ENCODE results near the gene TMEM30B. TPM values are rescaled to one million over a fixed set of nuclear protein-coding genes. Genes with fewer than 3 reads are reported as not detected.
A peak's percentile ranks its signal among the peaks of the same experiment; 100 is the strongest.
"Not testable (repeated sequence)": the region's sequence is repeated elsewhere in the genome, so short reads cannot be mapped to it uniquely, and the experiment has no call there.

Gene TMEM30B
- total RNA-seq, 1 donor from 2014 or later: 0.36 TPM

GRCh38 chr14:61320806-61321384 lies 39.8 kb upstream of the TMEM30B start:
- Histone ChIP-seq H3K4me3 (ENCODE audit: insufficient read depth, low read depth, low read length) (peak overlapping the region; percentile 55), H4K20me1 (ENCODE audit: insufficient read depth, low read length) (no peaks in the 10 kb centered on the region), H3K79me2 (ENCODE audit: insufficient read depth, low read length) (no peaks in the 10 kb centered on the region), H3K4me2 (ENCODE audit: low read length) (peak overlapping the region; percentile 88), H3K9ac (ENCODE audit: low read length) (no peak overlapping the region), H3K27me3 (ENCODE audit: insufficient read depth, low read length) (peaks cover 37% of the 10 kb centered on the region), H3K4me1 (ENCODE audit: insufficient read depth, low read length) (peaks cover 6% of the 10 kb centered on the region), H3K9me3 (ENCODE audit: insufficient read depth, low read depth, low read length) (no peaks in the 10 kb centered on the region), H2AFZ (ENCODE audit: low read depth, low read length) (peak overlapping the region; percentile 87), H3K27ac (ENCODE audit: low read depth, low read length) (no peak overlapping the region), H3K36me3 (ENCODE audit: insufficient read depth, low read length) (no peaks in the 10 kb centered on the region)
- no peaks in the 10 kb centered on the region for H3K36me3 Mint-ChIP-seq (ENCODE audit: low read depth, unreplicated experiment)
- no peak for TF ChIP-seq CTCF (IDR thresholded peaks at IDR 0.05; ENCODE audit: insufficient read depth, low read depth, low read length)
- TF ChIP-seq EZH2 (IDR thresholded peaks at IDR 0.05; ENCODE audit: insufficient read depth, low read length): no peak
- peak overlapping the region; percentile 42 for H3K27ac Mint-ChIP-seq (ENCODE audit: unreplicated experiment)
- peak overlapping the region; percentile 75 for H3K4me3 Mint-ChIP-seq (ENCODE audit: unreplicated experiment)
- no peaks in the 10 kb centered on the region for H3K9me3 Mint-ChIP-seq (ENCODE audit: unreplicated experiment)
- peaks cover 16% of the 10 kb centered on the region for H3K27me3 Mint-ChIP-seq (ENCODE audit: low read depth, unreplicated experiment)
- H3K4me1 Mint-ChIP-seq (ENCODE audit: low read depth, unreplicated experiment): no peaks in the 10 kb centered on the region
- DNase-seq (ENCODE audit: low read depth) (no peak), FAIRE-seq (no peak)

- H2AFZ ChIP-seq (ENCODE audit: low read depth, low read length); H3K9ac ChIP-seq (ENCODE audit: low read length); H3K4me3 Mint-ChIP-seq (ENCODE audit: unreplicated experiment); H3K4me3 ChIP-seq (ENCODE audit: insufficient read depth, low read depth, low read length); H3K27ac ChIP-seq (ENCODE audit: low read depth, low read length); FAIRE-seq; DNase-seq (ENCODE audit: low read depth); H3K27ac Mint-ChIP-seq (ENCODE audit: unreplicated experiment); H3K9me3 ChIP-seq (ENCODE audit: insufficient read depth, low read depth, low read length); H3K4me1 Mint-ChIP-seq (ENCODE audit: low read depth, unreplicated experiment); H3K36me3 ChIP-seq (ENCODE audit: insufficient read depth, low read length); H3K9me3 Mint-ChIP-seq (ENCODE audit: unreplicated experiment); H4K20me1 ChIP-seq (ENCODE audit: insufficient read depth, low read length); H3K36me3 Mint-ChIP-seq (ENCODE audit: low read depth, unreplicated experiment); H3K4me2 ChIP-seq (ENCODE audit: low read length); H3K4me1 ChIP-seq (ENCODE audit: insufficient read depth, low read length); H3K79me2 ChIP-seq (ENCODE audit: insufficient read depth, low read length): not testable (repeated sequence)
- peaks cover 37% of the 10 kb centered on the region for H3K27me3 ChIP-seq (ENCODE audit: insufficient read depth, low read length)
- peaks cover 16% of the 10 kb centered on the region for H3K27me3 Mint-ChIP-seq (ENCODE audit: low read depth, unreplicated experiment)
These were observed 39.0 kb upstream of the TMEM30B start for GRCh38 chr14:61320170-61320569.

GRCh38 chr14:61319706-61320105 lies 38.6 kb upstream of the TMEM30B start:
- no peaks in the 10 kb centered on the region for H3K36me3 Mint-ChIP-seq (ENCODE audit: low read depth, unreplicated experiment)
- peaks cover 6% of the 10 kb centered on the region for H3K4me1 ChIP-seq (ENCODE audit: insufficient read depth, low read length)
- DNase-seq (ENCODE audit: low read depth) (no peak), FAIRE-seq (no peak)
- peaks cover 18% of the 10 kb centered on the region for H3K27me3 Mint-ChIP-seq (ENCODE audit: low read depth, unreplicated experiment)
- H2AFZ ChIP-seq (ENCODE audit: low read depth, low read length): no peak overlapping the region
- no peaks in the 10 kb centered on the region for H4K20me1 ChIP-seq (ENCODE audit: insufficient read depth, low read length)
- no peaks in the 10 kb centered on the region for H3K9me3 ChIP-seq (ENCODE audit: insufficient read depth, low read depth, low read length)
- no peak overlapping the region for H3K27ac Mint-ChIP-seq (ENCODE audit: unreplicated experiment)
- H3K4me3 Mint-ChIP-seq (ENCODE audit: unreplicated experiment): no peak overlapping the region
- H3K4me1 Mint-ChIP-seq (ENCODE audit: low read depth, unreplicated experiment): no peaks in the 10 kb centered on the region
- H3K9ac ChIP-seq (ENCODE audit: low read length): no peak overlapping the region
- H3K79me2 ChIP-seq (ENCODE audit: insufficient read depth, low read length): no peaks in the 10 kb centered on the region
- H3K4me3 ChIP-seq (ENCODE audit: insufficient read depth, low read depth, low read length): no peak overlapping the region
- no peak overlapping the region for H3K4me2 ChIP-seq (ENCODE audit: low read length)
- peaks cover 37% of the 10 kb centered on the region for H3K27me3 ChIP-seq (ENCODE audit: insufficient read depth, low read length)
- TF ChIP-seq CTCF (IDR thresholded peaks at IDR 0.05; ENCODE audit: insufficient read depth, low read depth, low read length) (no peak), EZH2 (IDR thresholded peaks at IDR 0.05; ENCODE audit: insufficient read depth, low read length) (no peak)
- no peaks in the 10 kb centered on the region for H3K36me3 ChIP-seq (ENCODE audit: insufficient read depth, low read length)
- H3K27ac ChIP-seq (ENCODE audit: low read depth, low read length): no peak overlapping the region
- no peaks in the 10 kb centered on the region for H3K9me3 Mint-ChIP-seq (ENCODE audit: unreplicated experiment)
